Caco-2 (cell line): ENCODE measurements around the gene MKNK2. TPM values are rescaled to one million over a fixed set of nuclear protein-coding genes. Genes with fewer than 3 reads are reported as not detected.

Source experiments
- Bru-seq: library from RNA; stranded (reverse); fragments of 400-500 nt; gene quantifications from one replicate; lab custom pipeline; 2021; lab: Mats Ljungman, UMichigan
- BruChase-seq, 2 experiments: library from RNA; stranded (reverse); fragments of 400-500 nt; gene quantifications; one replicate each; lab custom pipeline; 2021; lab: Mats Ljungman, UMichigan
- BruUV-seq: library from RNA; stranded (reverse); fragments of 400-500 nt; replicated peaks from 2 replicates; lab custom pipeline; 2021; lab: Mats Ljungman, UMichigan
- CTCF ChIA-PET: fragments of 300-600 bp; sonication (Branson Sonifier 250); formaldehyde crosslinking; loops from one replicate; lab custom pipeline; 2022; ENCODE audit warnings: antibody characterized with exemption; lab: Charles Lee
- POLR2A ChIA-PET: fragments of 300-600 bp; sonication (Branson Sonifier 250); formaldehyde crosslinking; loops from one replicate; lab custom pipeline; 2022; ENCODE audit warnings: antibody characterized with exemption; lab: Charles Lee
- DNase-seq, 2 experiments: peaks; one replicate each; pipeline versions ENCODE4 v3.0.0 to v3.0.0-alpha.2; 2020 to 2022
- H3K27me3 ChIP-seq: replicated peaks from 2 replicates; pipeline ENCODE4 v1.6.0; 2011; ENCODE audit warnings: low read length; ENCODE audit not compliant: control insufficient read depth, insufficient read depth
- H3K36me3 ChIP-seq: 2 replicates; pipeline ENCODE4 v1.5.1; 2011; ENCODE audit warnings: low read length; ENCODE audit not compliant: control insufficient read depth, insufficient read depth
- H3K4me1 ChIP-seq: fragments of 250-450 bp; sonication (Bioruptor Pico); 2 replicates; pipeline ENCODE4 v1.5.1; 2020; ENCODE audit warnings: mild to moderate bottlenecking
- H3K4me3 ChIP-seq: 2 replicates; pipeline ENCODE4 v1.5.1; 2011; ENCODE audit warnings: low read depth, mild to moderate bottlenecking, control low read depth, low read length
- H3K9me3 ChIP-seq: fragments of 250-450 bp; sonication (Bioruptor Pico); 2 replicates; pipeline ENCODE4 v1.5.1; 2020; ENCODE audit warnings: mild to moderate bottlenecking, moderate library complexity
- H3K27ac Mint-ChIP-seq: one replicate; pipeline ENCODE4 v1.8.0; 2022; ENCODE audit warnings: mixed read lengths; ENCODE audit not compliant: unreplicated experiment
- H3K27me3 Mint-ChIP-seq: one replicate; pipeline ENCODE4 v1.8.0; 2022; ENCODE audit warnings: mixed read lengths; ENCODE audit not compliant: insufficient read depth, unreplicated experiment
- H3K36me3 Mint-ChIP-seq: one replicate; pipeline ENCODE4 v1.8.0; 2022; ENCODE audit warnings: mild to moderate bottlenecking, mixed read lengths; ENCODE audit not compliant: insufficient read depth, unreplicated experiment
- H3K4me1 Mint-ChIP-seq: one replicate; pipeline ENCODE4 v1.8.0; 2022; ENCODE audit warnings: low read depth, mixed read lengths; ENCODE audit not compliant: unreplicated experiment
- H3K4me3 Mint-ChIP-seq: one replicate; pipeline ENCODE4 v1.8.0; 2022; ENCODE audit warnings: mild to moderate bottlenecking, moderate library complexity, mixed read lengths; ENCODE audit not compliant: unreplicated experiment
- H3K9me3 Mint-ChIP-seq: one replicate; pipeline ENCODE4 v1.8.0; 2022; ENCODE audit warnings: mixed read lengths; ENCODE audit not compliant: unreplicated experiment
- CTCF ChIP-seq, 2 experiments: fragments of 200-600 bp in 1 of 2; IDR thresholded peaks; 1 replicate in 1 of 2; 2 replicates in 1 of 2; pipeline versions ENCODE4 v1.5.1 to v1.8.0; 2011 to 2022; ENCODE audit warnings: antibody characterized with exemption in 1 of 2, control low read depth in 1 of 2, inconsistent platforms in 1 of 2, low read depth in 1 of 2, low read length in 1 of 2, mild to moderate bottlenecking in 1 of 2, moderate library complexity in 1 of 2; ENCODE audit not compliant: insufficient read depth in 1 of 2, severe bottlenecking in 1 of 2, unreplicated experiment in 1 of 2
- intact Hi-C: fragments of 100-400 bp; cut with micrococcal nuclease; formaldehyde crosslinking; loops from one replicate; pipeline ENCODE4 v1.10.0; 2022; ENCODE audit not compliant: unreplicated experiment
- long read RNA-seq: library from polyadenylated mRNA; stranded (forward); transcript quantifications from one replicate; pipeline ENCODE4 v2.0.0, GENCODE V29; 2022
- total RNA-seq: library from RNA; stranded (reverse); gene quantifications from 2 replicates; pipeline ENCODE4 v1.2.3, GENCODE V29; 2022

MKNK2 gene
- 136 and 162 TPM in 2 replicates for total RNA-seq
- percentile 64 among the genes with signal in this experiment for Bru-seq, nascent RNA
- percentile 77 among the genes with signal in this experiment for BruChase-seq, experiment 1, labeled RNA remaining after a 2-hour chase
- percentile 93 among the genes with signal in this experiment for BruChase-seq, experiment 2, labeled RNA remaining after a 6-hour chase
- long read RNA-seq, transcript MKNK2-202 (14 exons, 1,744 nt): minor isoform, 5 of 222 reads
- long read RNA-seq, transcript MKNK2-201 (14 exons, 3,774 nt): major isoform, 17 of 222 reads
- long read RNA-seq, partial matches to known transcripts: 17 of 222 reads
- long read RNA-seq, other reads (novel, unspliced or antisense): 182 of 222 reads

- H3K36me3 Mint-ChIP-seq: peaks cover 20% of the 10 kb centered on the region
- Histone ChIP-seq H3K9me3 (no peaks in the 10 kb centered on the region), H3K4me3 (peak within 1 kb of the TSS; percentile 96), H3K36me3 (peaks cover 3% of the 10 kb centered on the region), H3K27me3 (no peaks in the 10 kb centered on the region), H3K4me1 (peaks cover 15% of the 10 kb centered on the region)
- intact Hi-C loops: no loop called here
- peak; percentile 36 to 64 for TF ChIP-seq CTCF (IDR thresholded peaks at IDR 0.05; ENCODE audit: insufficient read depth in 1 of 2, low read depth in 1 of 2, low read length in 1 of 2, severe bottlenecking in 1 of 2, unreplicated experiment in 1 of 2)
- peak; percentile 83 to 94 for DNase-seq
- no peaks in the 10 kb centered on the region for H3K4me1 Mint-ChIP-seq
- ChIA-PET CTCF (no interaction called here), POLR2A (interaction anchor here (0.6 kb wide), 1 partner anchor 9 kb away, joined by 4 read pairs; no protein-coding TSS in a partner anchor)
- no peaks in the 10 kb centered on the region for H3K9me3 Mint-ChIP-seq
- peak within 1 kb of the TSS; percentile 91 for H3K27ac Mint-ChIP-seq
- no peaks in the 10 kb centered on the region for H3K27me3 Mint-ChIP-seq
- peak within 1 kb of the TSS; percentile 81 for H3K4me3 Mint-ChIP-seq
- no TSS peak for BruUV-seq
Measured at GRCh38 chr19:2050991-2051772, at the start of gene MKNK2. TSS of gene MKNK2 (minus strand) at chr19:2051244. CDS start at chr19:2050851, 393 bp downstream.

- H3K4me3 ChIP-seq: no peak overlapping the region
- H3K9me3 Mint-ChIP-seq: no peaks in the 10 kb centered on the region
- ChIA-PET POLR2A (no interaction called here), CTCF (no interaction called here)
- intact Hi-C loops: no loop called here
- H3K36me3 Mint-ChIP-seq: peaks cover 85% of the 10 kb centered on the region
- no peaks in the 10 kb centered on the region for H3K27me3 ChIP-seq
- no TSS peak for BruUV-seq
- no peak for TF ChIP-seq CTCF (IDR thresholded peaks at IDR 0.05; ENCODE audit: insufficient read depth in 1 of 2, low read depth in 1 of 2, low read length in 1 of 2, severe bottlenecking in 1 of 2, unreplicated experiment in 1 of 2)
- no peaks in the 10 kb centered on the region for H3K9me3 ChIP-seq
- H3K27ac Mint-ChIP-seq: no peak overlapping the region
- no peaks in the 10 kb centered on the region for H3K4me1 Mint-ChIP-seq
- DNase-seq: no peak
- no peak overlapping the region for H3K4me3 Mint-ChIP-seq
- H3K36me3 ChIP-seq: peaks cover 2% of the 10 kb centered on the region; the same call in 1 of the 2 replicates
- H3K4me1 ChIP-seq: peaks cover 3% of the 10 kb centered on the region; the same call in 1 of the 2 replicates
- H3K27me3 Mint-ChIP-seq: no peaks in the 10 kb centered on the region
Measured at GRCh38 chr19:2100719-2101061, 49.6 kb upstream of the MKNK2 start.

- no peak for DNase-seq
- Mint-ChIP-seq H3K36me3 (peaks cover 82% of the 10 kb centered on the region), H3K27me3 (no peaks in the 10 kb centered on the region), H3K9me3 (no peaks in the 10 kb centered on the region), H3K27ac (no peak overlapping the region), H3K4me1 (no peaks in the 10 kb centered on the region), H3K4me3 (no peak overlapping the region)
- peaks cover 2% of the 10 kb centered on the region; the same call in 1 of the 2 replicates for H3K36me3 ChIP-seq
- no peak overlapping the region for H3K4me3 ChIP-seq
- BruUV-seq: no TSS peak
- no peaks in the 10 kb centered on the region for H3K9me3 ChIP-seq
- H3K4me1 ChIP-seq: peaks cover 6% of the 10 kb centered on the region
- intact Hi-C loops: loop anchor here (5.0 kb wide), 1 partner anchor 38 kb away; no protein-coding TSS in a partner anchor
- no peaks in the 10 kb centered on the region for H3K27me3 ChIP-seq
- CTCF ChIA-PET: no interaction called here
- no peak for TF ChIP-seq CTCF (IDR thresholded peaks at IDR 0.05; ENCODE audit: insufficient read depth in 1 of 2, low read depth in 1 of 2, low read length in 1 of 2, severe bottlenecking in 1 of 2, unreplicated experiment in 1 of 2)
- POLR2A ChIA-PET: no interaction called here
Measured at GRCh38 chr19:2099937-2100718, 49.1 kb upstream of the MKNK2 start.
